Keratinocyte (primary cell): ENCODE data around the gene AIG1. TPM values are rescaled to one million over a fixed set of nuclear protein-coding genes. Genes with fewer than 3 reads are reported as not detected.

Experiments
- DNase-seq: peaks from one replicate; pipeline ENCODE4 v3.0.0-alpha.2; 2011; ENCODE audit warnings: low read depth, missing footprints, low spot score
- FAIRE-seq: peaks from 2 replicates; lab custom pipeline; 2011; peaks lifted over from hg19 to GRCh38; lab: Jason Lieb, UNC
- H2AFZ ChIP-seq: 2 replicates; pipeline ENCODE4 v1.6.0; 2012; ENCODE audit warnings: low read length, control low read depth, inconsistent platforms; ENCODE audit not compliant: control insufficient read depth
- H3K27ac ChIP-seq: 2 replicates; pipeline ENCODE4 v1.5.1; 2011; ENCODE audit warnings: low read length; ENCODE audit not compliant: control insufficient read depth, insufficient read depth
- H3K27me3 ChIP-seq: 3 replicates; pipeline ENCODE4 v1.6.0; 2011; ENCODE audit warnings: low read length; ENCODE audit not compliant: control insufficient read depth, insufficient read depth; ENCODE audit errors: extremely low read depth
- H3K36me3 ChIP-seq, 2 experiments: 2 replicates in 1 of 2; 3 replicates in 1 of 2; pipeline ENCODE4 v1.5.1; 2011; ENCODE audit warnings: low read length in 2 of 2, mild to moderate bottlenecking in 1 of 2; ENCODE audit not compliant: control insufficient read depth in 2 of 2, insufficient read depth in 2 of 2; ENCODE audit errors: extremely low read depth in 1 of 2
- H3K4me1 ChIP-seq: 3 replicates; pipeline ENCODE4 v1.5.1; 2011; ENCODE audit warnings: low read length; ENCODE audit not compliant: control insufficient read depth, insufficient read depth; ENCODE audit errors: extremely low read depth
- H3K4me2 ChIP-seq: 3 replicates; pipeline ENCODE4 v1.6.0; 2011; ENCODE audit warnings: low read depth, low read length; ENCODE audit not compliant: control insufficient read depth, insufficient read depth; ENCODE audit errors: extremely low read depth
- H3K4me3 ChIP-seq, 3 experiments: fragments of 200-600 bp in 1 of 3; sonication (generic) in 1 of 3; 2 replicates in 2 of 3; 3 replicates in 1 of 3; pipeline ENCODE4 v1.5.1; 2011 to 2016; ENCODE audit warnings: low read length in 3 of 3, mild to moderate bottlenecking in 3 of 3, control low read depth in 2 of 3, inconsistent platforms in 1 of 3, low read depth in 1 of 3, mixed read lengths in 1 of 3, mixed run types in 1 of 3, moderate library complexity in 1 of 3; ENCODE audit not compliant: control insufficient read depth in 2 of 3, insufficient read depth in 2 of 3; ENCODE audit errors: extremely low read depth in 1 of 3
- H3K79me2 ChIP-seq: 2 replicates; pipeline ENCODE4 v1.6.0; 2012; ENCODE audit warnings: low read length; ENCODE audit not compliant: control insufficient read depth, insufficient read depth
- H3K9ac ChIP-seq: 3 replicates; pipeline ENCODE4 v1.6.0; 2011; ENCODE audit warnings: low read length; ENCODE audit not compliant: control insufficient read depth, insufficient read depth; ENCODE audit errors: extremely low read depth
- H3K9me1 ChIP-seq: 3 replicates; pipeline ENCODE4 v1.6.0; 2011; ENCODE audit warnings: low read length; ENCODE audit not compliant: control insufficient read depth, insufficient read depth; ENCODE audit errors: extremely low read depth
- H3K9me3 ChIP-seq: 2 replicates; pipeline ENCODE4 v1.5.1; 2012; ENCODE audit warnings: low read depth, low read length; ENCODE audit not compliant: control insufficient read depth
- H4K20me1 ChIP-seq: 3 replicates; pipeline ENCODE4 v1.6.0; 2011; ENCODE audit warnings: low read length; ENCODE audit not compliant: control insufficient read depth, insufficient read depth; ENCODE audit errors: extremely low read depth
- CTCF ChIP-seq, 3 experiments: IDR thresholded peaks in 1 of 3; conservative IDR thresholded peaks in 1 of 3; optimal IDR thresholded peaks in 1 of 3; 2 replicates in 2 of 3; 3 replicates in 1 of 3; pipeline versions ENCODE3 to v1.5.1; 2011; ENCODE audit warnings: low read length in 3 of 3, mild to moderate bottlenecking in 3 of 3, moderate library complexity in 2 of 3, control low read depth in 1 of 3, inconsistent platforms in 1 of 3; ENCODE audit not compliant: insufficient read depth in 2 of 3; ENCODE audit errors: extremely low read depth in 1 of 3
- EZH2 ChIP-seq: IDR thresholded peaks from one replicate; pipeline ENCODE4 v1.6.1; 2012; ENCODE audit warnings: inconsistent platforms, mild to moderate bottlenecking, low read length, moderate library complexity
- dilution Hi-C: fragments of 300-500 bp; cut with MboI; formaldehyde crosslinking; loops from one replicate; pipeline ENCODE4 v1.7.0; 2020; ENCODE audit warnings: low sequenced_read_pairs; ENCODE audit not compliant: extremely low pct_ligation_motif_present
- polyA plus RNA-seq, 5 experiments: library from polyadenylated mRNA; depleted of rRNA in 3 of 5; stranded (reverse) in 3 of 5; stranded (forward) in 1 of 5; unstranded in 1 of 5; fragments of >200 nt; gene quantifications; 1 replicate in 1 of 5; 2 replicates in 3 of 5; 3 replicates in 1 of 5; pipeline versions ENCODE4 v1.2.1 to v1.2.3, GENCODE V29; 2011 to 2012; ENCODE audit warnings: missing spikeins in 2 of 5, low read depth in 1 of 5, low replicate concordance in 1 of 5

AIG1 gene
- polyA plus RNA-seq, 1 donor (not counting 4 experiments of a cell fraction or from before 2014, with no cell fraction given) = 77.1 TPM

GRCh38 chr6:143023695-143024094, 37.0 kb upstream of the AIG1 start:
- dilution Hi-C loops = no loop called here
- H3K27ac ChIP-seq = no peak overlapping the region
- FAIRE-seq = no peak
- no peak overlapping the region for H3K4me3 ChIP-seq
- no peaks in the 10 kb centered on the region for H3K36me3 ChIP-seq
- H3K9me3 ChIP-seq = no peaks in the 10 kb centered on the region
- no peak overlapping the region for H2AFZ ChIP-seq
- H4K20me1 ChIP-seq = no peaks in the 10 kb centered on the region
- TF ChIP-seq CTCF (optimal IDR thresholded peaks at IDR 0.05 in 1 of 3, IDR thresholded peaks at IDR 0.05 in 1 of 3, conservative IDR thresholded peaks at IDR 0.05 in 1 of 3; ENCODE audit: extremely low read depth in 1 of 3, insufficient read depth in 2 of 3, low read length in 3 of 3) = no peak
- no peak for TF ChIP-seq EZH2
- DNase-seq = no peak
- H3K27me3 ChIP-seq = no peaks in the 10 kb centered on the region
- no peaks in the 10 kb centered on the region for H3K4me1 ChIP-seq
- no peak overlapping the region for H3K4me2 ChIP-seq
- H3K79me2 ChIP-seq = no peaks in the 10 kb centered on the region
- no peak overlapping the region for H3K9ac ChIP-seq
- no peaks in the 10 kb centered on the region for H3K9me1 ChIP-seq

GRCh38 chr6:143024977-143025376, 35.7 kb upstream of the AIG1 start:
- H4K20me1 ChIP-seq = no peaks in the 10 kb centered on the region
- no peak overlapping the region for H2AFZ ChIP-seq
- H3K9me1 ChIP-seq = no peaks in the 10 kb centered on the region
- FAIRE-seq (no peak), DNase-seq (no peak)
- TF ChIP-seq EZH2 (no peak), CTCF (optimal IDR thresholded peaks at IDR 0.05 in 1 of 3, IDR thresholded peaks at IDR 0.05 in 1 of 3, conservative IDR thresholded peaks at IDR 0.05 in 1 of 3; ENCODE audit: extremely low read depth in 1 of 3, insufficient read depth in 2 of 3, low read length in 3 of 3) (no peak)
- H3K27me3 ChIP-seq = no peaks in the 10 kb centered on the region
- dilution Hi-C loops = no loop called here
- no peak overlapping the region for H3K27ac ChIP-seq
- no peak overlapping the region for H3K4me2 ChIP-seq
- H3K9me3 ChIP-seq = no peaks in the 10 kb centered on the region
- no peaks in the 10 kb centered on the region for H3K4me1 ChIP-seq
- no peaks in the 10 kb centered on the region for H3K79me2 ChIP-seq
- H3K4me3 ChIP-seq = no peak overlapping the region
- no peaks in the 10 kb centered on the region for H3K36me3 ChIP-seq
- H3K9ac ChIP-seq = no peak overlapping the region
